Ishikawa (cell line): ENCODE results near the gene SQSTM1.

ENCODE experiments used
- CEBPB ChIP-seq: IDR thresholded peaks from 2 replicates; pipeline ENCODE4 v1.6.1; 2012
- CREB1 ChIP-seq: IDR thresholded peaks from 2 replicates; pipeline ENCODE4 v1.6.1; 2012; ENCODE audit warnings: low read depth
- EGR1 ChIP-seq: IDR thresholded peaks from 2 replicates; pipeline ENCODE4 v1.6.1; 2012
- EP300 ChIP-seq: IDR thresholded peaks from 2 replicates; pipeline ENCODE4 v1.6.1; 2012; ENCODE audit warnings: borderline replicate concordance
- FOXM1 ChIP-seq: IDR thresholded peaks from 2 replicates; pipeline ENCODE4 v1.6.1; 2012; ENCODE audit warnings: low read depth, borderline replicate concordance
- NFIC ChIP-seq: IDR thresholded peaks from 2 replicates; pipeline ENCODE4 v1.6.1; 2012
- RAD21 ChIP-seq: IDR thresholded peaks from 2 replicates; pipeline ENCODE4 v1.6.1; 2012; ENCODE audit warnings: low read depth
- REST ChIP-seq: IDR thresholded peaks from 2 replicates; pipeline ENCODE4 v1.6.1; 2012; ENCODE audit warnings: low read depth, mild to moderate bottlenecking
- TAF1 ChIP-seq: IDR thresholded peaks from 2 replicates; pipeline ENCODE4 v1.6.1; 2012; ENCODE audit warnings: low read depth, mild to moderate bottlenecking
- TCF12 ChIP-seq: IDR thresholded peaks from 2 replicates; pipeline ENCODE4 v1.6.1; 2012; ENCODE audit warnings: low read depth
- TEAD4 ChIP-seq: IDR thresholded peaks from 2 replicates; pipeline ENCODE4 v1.6.1; 2012
- YY1 ChIP-seq: IDR thresholded peaks from 2 replicates; pipeline ENCODE4 v1.6.1; 2012; ENCODE audit warnings: low read depth
- TF ChIP-seq, protein P1 (sequence below): IDR thresholded peaks from 2 replicates; pipeline ENCODE4 v1.6.1; 2012

- TF ChIP-seq TEAD4: no peak
- no peak for TF ChIP-seq REST
- TF ChIP-seq, protein P1, sequence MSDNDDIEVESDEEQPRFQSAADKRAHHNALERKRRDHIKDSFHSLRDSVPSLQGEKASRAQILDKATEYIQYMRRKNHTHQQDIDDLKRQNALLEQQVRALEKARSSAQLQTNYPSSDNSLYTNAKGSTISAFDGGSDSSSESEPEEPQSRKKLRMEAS: no peak
- no peak for TF ChIP-seq TAF1
- no peak for TF ChIP-seq EP300
- TF ChIP-seq RAD21: no peak
- no peak for TF ChIP-seq TCF12
- no peak for TF ChIP-seq CREB1
- TF ChIP-seq EGR1: no peak
- no peak for TF ChIP-seq NFIC
- TF ChIP-seq FOXM1: no peak
- TF ChIP-seq CEBPB: no peak
- no peak for TF ChIP-seq YY1
Measured at GRCh38 chr5:179817890-179818745, 2.6 kb upstream of the SQSTM1 start.
